Upper lobe of left lung (tissue), 6 donors: ENCODE data around the gene CDHR3. TPM values are rescaled to one million over a fixed set of nuclear protein-coding genes. Genes with fewer than 3 reads are reported as not detected.

ENCODE experiments used
- ATAC-seq, 2 donors: fragments of 200-7000 bp; cut with Tn5 transposase; one replicate each; pipeline ENCODE4 v1.9.1; 2022; ENCODE audit warnings: mild to moderate bottlenecking in 2 of 2, moderate library complexity in 2 of 2; ENCODE audit not compliant: low FRiP score in 2 of 2
- DNase-seq, 2 donors: peaks; one replicate each; pipeline ENCODE4 v3.0.0-alpha.2; 2019 to 2020
- H3K27ac ChIP-seq, 4 donors: fragments of 200-600 bp; sonication (generic); one replicate each; pipeline ENCODE4 v1.5.1; 2016 to 2019
- H3K27me3 ChIP-seq, 4 donors: fragments of 200-600 bp; sonication (generic); one replicate each; pipeline ENCODE4 v1.5.1; 2017 to 2019
- H3K36me3 ChIP-seq, 4 donors: fragments of 200-600 bp; sonication (generic); one replicate each; pipeline ENCODE4 v1.5.1; 2016 to 2019
- H3K4me1 ChIP-seq, 4 donors: fragments of 200-600 bp; sonication (generic); one replicate each; pipeline ENCODE4 v1.5.1; 2018 to 2019
- H3K4me3 ChIP-seq, 4 donors: fragments of 200-600 bp; sonication (generic); one replicate each; pipeline ENCODE4 v1.5.1; 2017 to 2019; ENCODE audit warnings: mild to moderate bottlenecking in 2 of 4, moderate library complexity in 1 of 4
- H3K9me3 ChIP-seq, 4 donors: fragments of 200-600 bp; sonication (generic); one replicate each; pipeline ENCODE4 v1.5.1; 2018 to 2019
- EP300 ChIP-seq, 4 donors: sonication (generic); formaldehyde crosslinking; IDR thresholded peaks; one replicate each; pipeline ENCODE4 v1.5.1; 2017; ENCODE audit warnings: antibody characterized with exemption in 4 of 4, control low read depth in 2 of 4
- POLR2A ChIP-seq, 4 donors: fragments of 450-650 bp; IDR thresholded peaks; one replicate each; pipeline ENCODE4 v1.5.1; 2016 to 2017; ENCODE audit warnings: antibody characterized with exemption in 4 of 4, mild to moderate bottlenecking in 2 of 4
- POLR2AphosphoS5 ChIP-seq, 2 donors: sonication (generic); formaldehyde crosslinking; IDR thresholded peaks; one replicate each; pipeline ENCODE4 v1.5.1; 2017; ENCODE audit warnings: antibody characterized with exemption in 2 of 2
- WGBS, 2 donors: methylation state at CpG; one replicate each; pipeline ENCODE4 v1.1.5; 2017 to 2018; 5-methylcytosine and 5-hydroxymethylcytosine counted together
- total RNA-seq, 6 donors: library from RNA; depleted of rRNA in 4 of 6; stranded (reverse); fragments of >200 nt in 4 of 6; gene quantifications; one replicate each; pipeline versions ENCODE4 v1.1.0 to v1.2.1, GENCODE V29; 2016 to 2021
- TF ChIP-seq, protein P1 (sequence below), 6 experiments: fragments of 450-650 bp in 4 of 6; fragments of 200-600 bp in 2 of 6; sonication (generic) in 2 of 6; IDR thresholded peaks; one replicate each; pipeline ENCODE4 v1.5.1; 2016 to 2019; ENCODE audit warnings: antibody characterized with exemption in 6 of 6
- donor health status: DM: no; HTN: no; CAD: no; lungs with moderate emphysema.
- donor health status: DM: no; HTN: yes; CAD: no; lungs with severe emphysema.

Gene CDHR3
- total RNA-seq, 6 donors from 2014 or later: 2.6 to 148 (median 32.8) TPM

DNA sequence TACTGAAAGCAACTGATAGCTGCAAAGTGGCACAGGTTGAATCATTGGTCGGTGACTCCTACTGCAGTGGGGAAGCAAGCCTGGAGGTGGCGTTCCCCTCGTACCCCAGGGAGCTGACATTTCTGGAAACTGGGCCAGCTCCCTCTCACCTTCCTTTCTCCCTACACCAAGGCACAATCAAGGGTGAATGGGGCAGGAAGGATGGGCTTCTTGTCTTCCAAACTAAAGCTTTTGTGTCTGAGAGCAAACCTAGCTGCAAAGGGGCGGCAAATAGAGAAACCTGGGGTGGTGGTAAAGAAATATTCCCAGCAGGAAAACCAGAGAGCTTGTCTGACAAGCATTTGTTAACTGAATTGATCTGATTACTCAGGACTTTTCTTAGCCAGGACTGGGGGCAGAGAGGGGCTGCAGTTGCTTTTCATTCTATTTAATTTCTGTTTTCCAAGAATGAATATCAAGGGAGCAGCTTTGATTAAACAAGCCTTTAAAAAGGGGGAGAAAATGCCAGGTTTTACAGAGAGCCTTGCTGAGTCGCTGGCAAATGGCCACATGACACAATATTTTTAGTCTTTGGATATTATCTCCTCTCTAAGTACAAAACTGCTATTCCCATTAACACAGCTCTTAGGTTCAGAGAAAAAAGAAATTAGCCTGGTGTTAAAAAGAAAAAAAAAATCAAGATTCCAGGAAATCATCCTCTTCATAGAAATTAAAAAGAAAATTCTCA lies 27.8 kb downstream of the CDHR3 start:
- ATAC-seq (no peak), DNase-seq (no peak)
- Histone ChIP-seq H3K27me3 (no peaks in the 10 kb centered on the region), H3K4me1 (no peaks in the 10 kb centered on the region), H3K4me3 (no peak overlapping the region), H3K27ac (no peak overlapping the region), H3K9me3 (no peaks in the 10 kb centered on the region), H3K36me3 (no peaks in the 10 kb centered on the region)
- TF ChIP-seq POLR2A (IDR thresholded peaks at IDR 0.05) (no peak), EP300 (IDR thresholded peaks at IDR 0.05) (no peak), POLR2AphosphoS5 (IDR thresholded peaks at IDR 0.05) (no peak)
- WGBS, 2 donors: 71 to 83% methylated on average over 5 of the region's 5 CpGs

DNA sequence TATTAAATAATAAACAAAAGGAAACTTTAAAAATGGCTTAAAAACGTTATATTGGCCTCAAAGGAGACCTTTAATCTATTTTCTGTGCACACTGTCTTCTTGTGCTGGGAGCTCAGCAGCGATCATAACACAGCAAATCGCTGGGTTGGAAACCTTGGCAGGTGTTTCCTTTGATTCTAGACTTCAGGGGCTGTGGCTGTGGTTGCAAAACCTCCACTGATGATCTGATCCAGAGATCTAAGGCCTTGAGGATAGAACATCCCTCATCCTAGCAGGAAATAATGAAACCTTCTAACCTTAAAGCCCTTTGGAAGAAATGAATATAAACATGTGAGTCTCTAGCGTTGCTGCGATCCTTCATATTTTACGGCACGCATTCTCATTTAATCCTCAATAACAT lies 29.8 kb downstream of the CDHR3 start:
- H3K27ac ChIP-seq: no peak overlapping the region
- H3K4me1 ChIP-seq: peaks cover 0 to 11% (median 3%) of the 10 kb centered on the region in 4 donors
- ATAC-seq: no peak
- 55 to 66% methylated on average over 7 of the region's 7 CpGs for WGBS, 2 donors
- DNase-seq: no peak
- TF ChIP-seq EP300 (IDR thresholded peaks at IDR 0.05) (no peak), POLR2AphosphoS5 (IDR thresholded peaks at IDR 0.05) (no peak), POLR2A (IDR thresholded peaks at IDR 0.05) (no peak)
- TF ChIP-seq, protein P1, sequence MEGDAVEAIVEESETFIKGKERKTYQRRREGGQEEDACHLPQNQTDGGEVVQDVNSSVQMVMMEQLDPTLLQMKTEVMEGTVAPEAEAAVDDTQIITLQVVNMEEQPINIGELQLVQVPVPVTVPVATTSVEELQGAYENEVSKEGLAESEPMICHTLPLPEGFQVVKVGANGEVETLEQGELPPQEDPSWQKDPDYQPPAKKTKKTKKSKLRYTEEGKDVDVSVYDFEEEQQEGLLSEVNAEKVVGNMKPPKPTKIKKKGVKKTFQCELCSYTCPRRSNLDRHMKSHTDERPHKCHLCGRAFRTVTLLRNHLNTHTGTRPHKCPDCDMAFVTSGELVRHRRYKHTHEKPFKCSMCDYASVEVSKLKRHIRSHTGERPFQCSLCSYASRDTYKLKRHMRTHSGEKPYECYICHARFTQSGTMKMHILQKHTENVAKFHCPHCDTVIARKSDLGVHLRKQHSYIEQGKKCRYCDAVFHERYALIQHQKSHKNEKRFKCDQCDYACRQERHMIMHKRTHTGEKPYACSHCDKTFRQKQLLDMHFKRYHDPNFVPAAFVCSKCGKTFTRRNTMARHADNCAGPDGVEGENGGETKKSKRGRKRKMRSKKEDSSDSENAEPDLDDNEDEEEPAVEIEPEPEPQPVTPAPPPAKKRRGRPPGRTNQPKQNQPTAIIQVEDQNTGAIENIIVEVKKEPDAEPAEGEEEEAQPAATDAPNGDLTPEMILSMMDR (IDR thresholded peaks at IDR 0.05): no peak
- no peaks in the 10 kb centered on the region for H3K27me3 ChIP-seq
- H3K36me3 ChIP-seq: no peaks in the 10 kb centered on the region
- H3K4me3 ChIP-seq: no peak overlapping the region
- no peaks in the 10 kb centered on the region for H3K9me3 ChIP-seq

DNA sequence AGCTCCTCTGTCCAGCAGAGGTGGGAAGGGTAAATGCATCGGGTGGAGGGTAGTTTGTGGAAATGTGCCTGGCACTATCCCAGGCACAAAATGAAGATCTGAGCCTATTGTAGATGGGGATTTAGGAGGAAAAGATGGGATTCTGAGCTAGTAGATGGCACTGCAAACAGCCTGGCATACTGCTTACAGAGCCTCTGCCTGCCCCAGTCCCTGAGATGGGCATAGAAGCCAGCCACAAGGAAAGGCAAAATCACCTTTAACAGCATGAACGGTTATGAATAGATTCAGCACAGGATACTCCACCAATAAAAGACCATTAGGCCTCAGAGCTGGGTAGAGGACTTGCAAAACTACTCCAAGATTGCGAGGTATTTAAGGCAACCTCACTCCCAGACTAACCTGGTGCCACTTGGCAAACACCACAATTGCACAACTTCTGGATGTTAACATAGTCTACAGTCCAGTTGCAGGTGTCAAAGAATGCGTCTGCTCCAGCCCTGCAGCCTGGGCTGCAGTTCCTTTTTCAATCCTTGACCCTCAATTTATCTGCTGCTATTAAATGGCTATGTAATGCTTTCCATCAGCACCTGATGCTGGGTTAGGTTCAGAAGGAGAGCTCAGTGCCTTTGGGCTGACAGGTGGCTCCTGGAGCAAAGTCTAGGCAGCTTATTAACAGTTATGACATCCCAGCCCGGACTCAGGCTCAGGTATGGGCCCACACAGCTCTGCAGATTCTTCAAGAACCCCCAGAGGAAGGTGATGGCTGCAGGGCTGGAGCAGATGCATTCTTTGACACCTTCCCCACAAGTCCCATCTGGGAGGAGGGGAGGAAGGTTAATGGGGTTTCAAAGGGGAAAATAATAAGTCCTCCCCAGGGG lies 34.0 kb downstream of the CDHR3 start:
- peak in 1 of 2 donors; percentile 77 for DNase-seq
- peaks cover 0 to 12% (median 4%) of the 10 kb centered on the region in 4 donors for H3K4me1 ChIP-seq
- H3K27me3 ChIP-seq: no peaks in the 10 kb centered on the region
- no peak overlapping the region for H3K4me3 ChIP-seq
- no peak for TF ChIP-seq POLR2AphosphoS5 (IDR thresholded peaks at IDR 0.05)
- WGBS, 2 donors: 57 to 67% methylated on average over 5 of the region's 5 CpGs
- no peaks in the 10 kb centered on the region for H3K36me3 ChIP-seq
- ATAC-seq: peak; percentile 55 to 78
- no peaks in the 10 kb centered on the region for H3K9me3 ChIP-seq
- no peak overlapping the region for H3K27ac ChIP-seq

DNA sequence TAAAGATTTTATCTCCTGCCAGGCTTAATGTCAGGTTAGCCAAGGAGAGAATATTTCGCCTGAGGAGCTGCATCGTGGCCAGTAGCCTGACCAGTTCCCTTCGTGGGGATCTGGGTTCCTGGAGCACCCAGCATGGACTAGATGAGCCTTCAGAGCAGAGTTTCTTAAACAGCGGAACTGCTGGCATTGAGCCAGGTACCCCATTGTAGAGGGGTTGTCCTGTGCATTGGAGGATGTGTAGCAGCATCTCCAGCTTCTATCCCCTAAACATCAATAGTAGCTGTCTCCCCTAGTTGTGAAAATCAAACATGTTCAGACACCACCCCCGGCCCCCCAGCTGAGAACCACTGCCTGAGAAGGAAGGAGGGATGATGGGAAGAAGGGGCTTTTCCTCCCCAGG lies 36.2 kb downstream of the CDHR3 start:
- no peaks in the 10 kb centered on the region for H3K9me3 ChIP-seq
- H3K27me3 ChIP-seq: no peaks in the 10 kb centered on the region
- no peak overlapping the region for H3K27ac ChIP-seq
- ATAC-seq (no peak), DNase-seq (no peak)
- TF ChIP-seq EP300 (IDR thresholded peaks at IDR 0.05) (no peak), POLR2A (IDR thresholded peaks at IDR 0.05) (no peak), POLR2AphosphoS5 (IDR thresholded peaks at IDR 0.05) (no peak)
- TF ChIP-seq, protein P1 (IDR thresholded peaks at IDR 0.05): no peak
- peaks cover 0 to 12% (median 4%) of the 10 kb centered on the region in 4 donors for H3K4me1 ChIP-seq
- no peak overlapping the region for H3K4me3 ChIP-seq
- H3K36me3 ChIP-seq: no peaks in the 10 kb centered on the region
- 80 to 86% methylated on average over 5 of the region's 5 CpGs for WGBS, 2 donors

DNA sequence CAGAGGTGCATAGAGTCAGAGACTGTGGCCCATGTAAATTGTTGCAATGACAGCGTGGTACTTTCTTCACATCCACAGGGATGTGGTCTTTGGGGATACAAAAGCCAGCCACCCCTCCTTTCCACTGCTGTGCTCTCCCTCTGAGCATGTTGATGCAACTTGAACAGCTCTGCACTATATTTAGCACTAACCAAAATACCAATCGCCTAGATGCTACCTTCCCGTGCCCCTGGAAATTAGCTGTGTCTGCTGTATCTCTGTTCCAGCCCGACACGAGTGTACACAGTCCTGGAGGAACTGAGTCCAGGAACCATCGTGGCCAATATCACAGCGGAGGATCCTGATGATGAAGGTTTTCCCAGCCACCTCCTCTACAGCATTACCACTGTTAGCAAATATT lies 38.1 kb downstream of the CDHR3 start:
- WGBS, 2 donors: 82 to 90% methylated on average over 7 of the region's 7 CpGs
- Histone ChIP-seq H3K36me3 (no peaks in the 10 kb centered on the region), H3K27me3 (no peaks in the 10 kb centered on the region), H3K4me1 (peaks cover 0 to 12% (median 4%) of the 10 kb centered on the region in 4 donors), H3K9me3 (no peaks in the 10 kb centered on the region), H3K27ac (no peak overlapping the region), H3K4me3 (no peak overlapping the region)
- TF ChIP-seq, protein P1 (IDR thresholded peaks at IDR 0.05): no peak
- TF ChIP-seq EP300 (IDR thresholded peaks at IDR 0.05) (no peak), POLR2A (IDR thresholded peaks at IDR 0.05) (no peak), POLR2AphosphoS5 (IDR thresholded peaks at IDR 0.05) (no peak)
- ATAC-seq (no peak), DNase-seq (no peak)
